ENCODE measurements around the gene JARID2.

GRCh38 chr6:15427331-15428070, 181.6 kb downstream of the JARID2 start:
- TF ChIP-seq EZH2 (IDR thresholded peaks at IDR 0.05) (no peak), CTCF (IDR thresholded peaks at IDR 0.05) (no peak), EZH2phosphoT487 (IDR thresholded peaks at IDR 0.05) (no peak)
